Cardiac muscle cell (in vitro differentiated cells and primary cell): ENCODE results near the gene MAPK6. TPM values are rescaled to one million over a fixed set of nuclear protein-coding genes. Genes with fewer than 3 reads are reported as not detected.
A peak's percentile ranks its signal among the peaks of the same experiment; 100 is the strongest.

ENCODE experiments used
- DNase-seq, 2 donors: peaks; one replicate each; pipeline versions ENCODE4 v3.0.0 to v3.0.0-alpha.2; 2010 to 2017; ENCODE audit warnings: low read depth in 1 of 2, low spot score in 1 of 2
- H3K27ac ChIP-seq: fragments of 200-600 bp; sonication (generic); 2 replicates; pipeline ENCODE4 v1.5.1; 2016
- H3K27me3 ChIP-seq: fragments of 200-600 bp; sonication (generic); 2 replicates; pipeline ENCODE4 v1.6.0; 2016; ENCODE audit warnings: control low read depth
- H3K36me3 ChIP-seq: fragments of 200-600 bp; sonication (generic); 2 replicates; pipeline ENCODE4 v1.5.1; 2016; ENCODE audit warnings: control low read depth
- H3K4me1 ChIP-seq: fragments of 200-600 bp; sonication (generic); 2 replicates; pipeline ENCODE4 v1.8.1; 2017; ENCODE audit warnings: low read depth, mild to moderate bottlenecking, mixed run types
- H3K4me3 ChIP-seq: fragments of 200-600 bp; sonication (generic); 2 replicates; pipeline ENCODE4 v1.5.1; 2016; ENCODE audit warnings: mild to moderate bottlenecking
- H3K9me3 ChIP-seq: fragments of 200-600 bp; sonication (generic); 2 replicates; pipeline ENCODE4 v1.5.1; 2017; ENCODE audit warnings: low read depth, mild to moderate bottlenecking, control low read depth
- CTCF ChIP-seq: IDR thresholded peaks from 2 replicates; pipeline ENCODE4 v1.5.1; 2012; ENCODE audit warnings: low read depth, mild to moderate bottlenecking, low read length
- polyA plus RNA-seq: library from polyadenylated mRNA; unstranded; fragments of >200 nt; fragmentation: Nextera tagmentation; extraction: Ambion mirVana; gene quantifications from 2 replicates; pipeline ENCODE4 v1.2.1, GENCODE V29; 2016
- total RNA-seq: library from RNA; depleted of rRNA; stranded (reverse); fragments of >200 nt; gene quantifications from 2 replicates; pipeline ENCODE4 v1.2.3, GENCODE V29; 2016

The MAPK6 gene
- total and polyA plus RNA-seq, 2 experiments from 2014 or later: 14.1 to 24.7 TPM

GRCh38 chr15:52060501-52060900 lies 41.5 kb downstream of the MAPK6 start:
- Histone ChIP-seq H3K9me3 (no peaks in the 10 kb centered on the region), H3K36me3 (peaks cover 42% of the 10 kb centered on the region), H3K27ac (no peak overlapping the region), H3K4me1 (no peaks in the 10 kb centered on the region), H3K4me3 (no peak overlapping the region), H3K27me3 (no peaks in the 10 kb centered on the region)
- DNase-seq: no peak
- TF ChIP-seq CTCF: no peak

GRCh38 chr15:52066842-52067544 lies 48.0 kb downstream of the MAPK6 start:
- no peak for DNase-seq
- peaks cover 24% of the 10 kb centered on the region for H3K36me3 ChIP-seq
- no peaks in the 10 kb centered on the region for H3K4me1 ChIP-seq
- H3K27ac ChIP-seq: no peak overlapping the region
- H3K27me3 ChIP-seq: no peaks in the 10 kb centered on the region
- no peak overlapping the region for H3K4me3 ChIP-seq
- TF ChIP-seq CTCF: no peak
- no peaks in the 10 kb centered on the region for H3K9me3 ChIP-seq

GRCh38 chr15:52067545-52067926 lies 48.5 kb downstream of the MAPK6 start:
- no peaks in the 10 kb centered on the region for H3K9me3 ChIP-seq
- H3K4me1 ChIP-seq: no peaks in the 10 kb centered on the region
- TF ChIP-seq CTCF: no peak
- no peak for DNase-seq
- H3K27ac ChIP-seq: no peak overlapping the region
- no peaks in the 10 kb centered on the region for H3K27me3 ChIP-seq
- H3K4me3 ChIP-seq: no peak overlapping the region
- H3K36me3 ChIP-seq: peaks cover 19% of the 10 kb centered on the region

GRCh38 chr15:52068004-52068615 lies 49.1 kb downstream of the MAPK6 start:
- H3K4me1 ChIP-seq: no peaks in the 10 kb centered on the region
- no peaks in the 10 kb centered on the region for H3K27me3 ChIP-seq
- no peak for TF ChIP-seq CTCF
- peak in 1 of 2 donors; percentile 33 for DNase-seq
- H3K27ac ChIP-seq: no peak overlapping the region
- no peaks in the 10 kb centered on the region for H3K9me3 ChIP-seq
- peaks cover 13% of the 10 kb centered on the region for H3K36me3 ChIP-seq
- no peak overlapping the region for H3K4me3 ChIP-seq

DNA sequence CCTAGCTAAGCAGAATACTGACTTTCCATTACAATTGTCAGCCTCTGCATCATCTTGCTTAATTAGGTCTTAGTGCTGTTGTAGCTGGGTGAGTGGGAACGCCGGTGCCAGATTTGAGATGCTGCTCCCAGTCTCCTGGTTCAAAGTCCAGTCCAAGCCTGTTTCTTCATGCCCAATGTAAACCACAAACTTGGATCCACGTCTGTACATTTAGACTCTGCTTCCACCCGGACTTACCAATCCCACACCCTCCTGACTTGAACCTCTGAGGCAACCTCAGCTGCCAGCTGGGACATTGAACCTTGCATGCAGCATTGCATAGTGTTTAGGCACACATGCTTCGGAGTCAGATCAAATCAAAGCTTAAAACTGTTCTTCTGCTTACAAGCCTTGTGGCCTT lies 50.5 kb downstream of the MAPK6 start:
- Histone ChIP-seq H3K36me3 (peaks cover 5% of the 10 kb centered on the region), H3K4me1 (no peaks in the 10 kb centered on the region), H3K27ac (no peak overlapping the region), H3K4me3 (no peak overlapping the region), H3K27me3 (no peaks in the 10 kb centered on the region), H3K9me3 (no peaks in the 10 kb centered on the region)
- no peak for DNase-seq
- no peak for TF ChIP-seq CTCF
